Adipocyte (in vitro differentiated cells): ENCODE results near the gene RAP2B.
"Not testable (repeated sequence)": the region's sequence is repeated elsewhere in the genome, so short reads cannot be mapped to it uniquely, and the experiment has no call there.

ENCODE experiments used
- DNase-seq: peaks from one replicate; pipeline ENCODE4 v3.0.0-alpha.2; 2015; ENCODE audit warnings: low read depth
- H3K27me3 ChIP-seq: replicated peaks from 2 replicates; pipeline ENCODE4 v1.7.0; 2013; ENCODE audit warnings: mild to moderate bottlenecking, low read length, moderate library complexity; ENCODE audit not compliant: control insufficient read depth, insufficient read depth
- H3K36me3 ChIP-seq: 2 replicates; pipeline ENCODE4 v1.7.0; 2013; ENCODE audit warnings: low read length, mild to moderate bottlenecking, moderate library complexity; ENCODE audit not compliant: control insufficient read depth, insufficient read depth, severe bottlenecking
- H3K4me1 ChIP-seq: 2 replicates; pipeline ENCODE4 v1.7.0; 2013; ENCODE audit warnings: mild to moderate bottlenecking, low read length, moderate library complexity; ENCODE audit not compliant: control insufficient read depth, insufficient read depth
- H3K4me3 ChIP-seq: 2 replicates; pipeline ENCODE4 v1.7.0; 2013; ENCODE audit warnings: mild to moderate bottlenecking, low read length, moderate library complexity
- H3K9ac ChIP-seq: 2 replicates; pipeline ENCODE4 v1.7.0; 2013; ENCODE audit warnings: mild to moderate bottlenecking, low read length, moderate library complexity
- H3K9me3 ChIP-seq: 2 replicates; pipeline ENCODE4 v1.7.0; 2013; ENCODE audit warnings: mild to moderate bottlenecking, low read length, moderate library complexity; ENCODE audit not compliant: control insufficient read depth

The RAP2B gene

GRCh38 chr3:153161714-153162512 is at the start of gene RAP2B:
RAP2B (plus strand) TSS chr3:153162226; CDS start chr3:153162694, 468 bp downstream.
- Histone ChIP-seq H3K27me3 (no peaks in the 10 kb centered on the region), H3K9me3 (no peaks in the 10 kb centered on the region), H3K36me3 (no peaks in the 10 kb centered on the region), H3K4me1 (peaks cover 32% of the 10 kb centered on the region), H3K9ac (peak within 1 kb of the TSS; percentile 98), H3K4me3 (peak within 1 kb of the TSS; percentile 97)
- peak; percentile 98 for DNase-seq

GRCh38 chr3:153113541-153113940 is 48.5 kb upstream of the RAP2B start:
- Histone ChIP-seq H3K4me3 (no peak overlapping the region), H3K36me3 (no peaks in the 10 kb centered on the region), H3K9ac (no peak overlapping the region), H3K27me3 (no peaks in the 10 kb centered on the region), H3K4me1 (no peaks in the 10 kb centered on the region), H3K9me3 (no peaks in the 10 kb centered on the region)
- DNase-seq, result no peak

- H3K9me3 ChIP-seq, H3K4me3 ChIP-seq, H3K27me3 ChIP-seq, DNase-seq, H3K36me3 ChIP-seq, H3K4me1 ChIP-seq, H3K9ac ChIP-seq: not testable (repeated sequence)
Observed at GRCh38 chr3:153114270-153114669, 47.8 kb upstream of the RAP2B start.

- H3K4me1 ChIP-seq, result no peaks in the 10 kb centered on the region
- no peak for DNase-seq
- no peaks in the 10 kb centered on the region for H3K27me3 ChIP-seq
- H3K4me3 ChIP-seq, result no peak overlapping the region
- no peak overlapping the region for H3K9ac ChIP-seq
- H3K36me3 ChIP-seq, result no peaks in the 10 kb centered on the region
- H3K9me3 ChIP-seq, result no peaks in the 10 kb centered on the region
Observed at GRCh38 chr3:153115326-153115725, 46.7 kb upstream of the RAP2B start.

GRCh38 chr3:153127788-153128187 is 34.2 kb upstream of the RAP2B start:
- Histone ChIP-seq H3K4me1 (peaks cover 10% of the 10 kb centered on the region), H3K9ac (no peak overlapping the region), H3K9me3 (no peaks in the 10 kb centered on the region), H3K4me3 (no peak overlapping the region), H3K27me3 (no peaks in the 10 kb centered on the region), H3K36me3 (no peaks in the 10 kb centered on the region)
- no peak for DNase-seq

DNA sequence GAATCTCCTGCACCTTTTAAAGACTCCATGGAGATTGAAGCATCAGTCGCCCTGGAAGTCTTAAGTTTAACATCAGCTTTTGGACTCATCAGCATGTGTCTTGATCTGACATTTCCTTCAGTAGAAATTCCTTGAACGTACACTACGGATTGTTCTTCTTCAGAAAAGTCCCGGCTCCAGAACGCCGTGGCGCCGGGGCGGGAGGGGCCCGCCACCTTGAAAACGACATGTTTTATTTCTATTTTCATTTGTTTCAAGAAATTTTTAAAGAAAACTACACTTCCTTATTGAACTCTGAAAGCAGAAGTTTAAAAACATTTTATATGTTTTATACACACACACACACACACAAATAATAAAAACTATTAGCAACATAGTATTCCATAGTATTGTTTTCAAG is 32.6 kb upstream of the RAP2B start:
- DNase-seq, result no peak
- no peaks in the 10 kb centered on the region for H3K9me3 ChIP-seq
- no peak overlapping the region for H3K4me3 ChIP-seq
- H3K9ac ChIP-seq, result no peak overlapping the region
- H3K4me1 ChIP-seq, result peaks cover 10% of the 10 kb centered on the region
- H3K27me3 ChIP-seq, result no peaks in the 10 kb centered on the region
- H3K36me3 ChIP-seq, result no peaks in the 10 kb centered on the region

DNA sequence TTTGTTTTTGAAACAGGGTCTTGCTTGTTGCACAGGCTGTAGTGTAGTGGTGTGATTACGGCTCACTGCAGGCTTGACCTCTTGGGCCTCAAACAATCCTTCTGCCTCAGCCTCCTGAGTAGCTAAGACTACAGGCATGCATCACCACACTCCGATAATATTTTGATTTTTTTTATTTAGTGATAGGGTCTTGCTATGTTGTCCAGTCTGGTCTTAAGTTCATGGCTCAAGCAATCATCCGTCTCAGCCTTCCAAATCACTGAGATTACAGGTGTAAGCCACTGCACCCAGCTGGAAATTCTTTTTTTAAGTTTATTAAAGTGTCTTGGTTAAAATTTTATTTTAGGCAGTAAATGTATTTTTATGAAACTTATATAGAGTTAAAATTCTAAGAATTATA is 32.2 kb upstream of the RAP2B start:
- peaks cover 10% of the 10 kb centered on the region for H3K4me1 ChIP-seq
- no peaks in the 10 kb centered on the region for H3K36me3 ChIP-seq
- H3K9me3 ChIP-seq, result no peaks in the 10 kb centered on the region
- DNase-seq, result no peak
- H3K27me3 ChIP-seq, result no peaks in the 10 kb centered on the region
- H3K4me3 ChIP-seq, result no peak overlapping the region
- no peak overlapping the region for H3K9ac ChIP-seq

GRCh38 chr3:153130312-153130977 is 31.6 kb upstream of the RAP2B start:
- no peaks in the 10 kb centered on the region for H3K36me3 ChIP-seq
- no peak overlapping the region for H3K4me3 ChIP-seq
- H3K9me3 ChIP-seq, result no peaks in the 10 kb centered on the region
- H3K9ac ChIP-seq, result peak overlapping the region; percentile 14
- no peaks in the 10 kb centered on the region for H3K27me3 ChIP-seq
- peaks cover 10% of the 10 kb centered on the region for H3K4me1 ChIP-seq
- DNase-seq, result peak; percentile 62

DNA sequence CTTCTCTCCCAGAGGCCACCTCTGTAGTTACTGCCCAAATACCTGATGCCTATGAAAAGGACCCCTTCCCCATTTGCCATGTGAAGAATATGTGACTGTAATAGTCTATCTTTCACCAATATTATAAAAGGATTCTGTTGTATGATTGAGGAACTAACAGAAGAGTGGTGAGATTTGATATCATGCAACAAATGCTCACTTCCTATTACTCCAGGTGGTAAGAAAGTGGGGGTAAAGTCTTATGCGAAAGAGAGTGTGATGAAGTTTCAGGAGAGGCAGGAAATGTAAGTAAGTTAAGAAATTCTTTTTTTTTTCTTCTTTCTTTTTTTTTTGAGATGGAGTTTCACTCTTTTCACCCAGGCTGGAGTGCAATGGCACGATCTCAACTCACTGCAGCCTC is 24.4 kb upstream of the RAP2B start:
- H3K4me3 ChIP-seq, result no peak overlapping the region
- no peaks in the 10 kb centered on the region for H3K27me3 ChIP-seq
- H3K9me3 ChIP-seq, result no peaks in the 10 kb centered on the region
- no peaks in the 10 kb centered on the region for H3K36me3 ChIP-seq
- peaks cover 13% of the 10 kb centered on the region for H3K4me1 ChIP-seq
- H3K9ac ChIP-seq, result no peak overlapping the region
- no peak for DNase-seq

- Histone ChIP-seq H3K27me3 (no peaks in the 10 kb centered on the region), H3K4me1 (peaks cover 13% of the 10 kb centered on the region), H3K4me3 (no peak overlapping the region), H3K9me3 (no peaks in the 10 kb centered on the region), H3K36me3 (no peaks in the 10 kb centered on the region), H3K9ac (no peak overlapping the region)
- peak; percentile 88 for DNase-seq
Observed at GRCh38 chr3:153138276-153139210, 23.5 kb upstream of the RAP2B start.

GRCh38 chr3:153142961-153143360 is 19.1 kb upstream of the RAP2B start:
- no peaks in the 10 kb centered on the region for H3K27me3 ChIP-seq
- H3K9ac ChIP-seq, result no peak overlapping the region
- peak; percentile 20 for DNase-seq
- no peaks in the 10 kb centered on the region for H3K36me3 ChIP-seq
- no peaks in the 10 kb centered on the region for H3K9me3 ChIP-seq
- H3K4me3 ChIP-seq, result no peak overlapping the region
- H3K4me1 ChIP-seq, result peaks cover 28% of the 10 kb centered on the region
